ENCODE results near the gene ADAMTSL5.
"Not testable (repeated sequence)": the region's sequence is repeated elsewhere in the genome, so short reads cannot be mapped to it uniquely, and the experiment has no call there.

The ADAMTSL5 gene

DNA sequence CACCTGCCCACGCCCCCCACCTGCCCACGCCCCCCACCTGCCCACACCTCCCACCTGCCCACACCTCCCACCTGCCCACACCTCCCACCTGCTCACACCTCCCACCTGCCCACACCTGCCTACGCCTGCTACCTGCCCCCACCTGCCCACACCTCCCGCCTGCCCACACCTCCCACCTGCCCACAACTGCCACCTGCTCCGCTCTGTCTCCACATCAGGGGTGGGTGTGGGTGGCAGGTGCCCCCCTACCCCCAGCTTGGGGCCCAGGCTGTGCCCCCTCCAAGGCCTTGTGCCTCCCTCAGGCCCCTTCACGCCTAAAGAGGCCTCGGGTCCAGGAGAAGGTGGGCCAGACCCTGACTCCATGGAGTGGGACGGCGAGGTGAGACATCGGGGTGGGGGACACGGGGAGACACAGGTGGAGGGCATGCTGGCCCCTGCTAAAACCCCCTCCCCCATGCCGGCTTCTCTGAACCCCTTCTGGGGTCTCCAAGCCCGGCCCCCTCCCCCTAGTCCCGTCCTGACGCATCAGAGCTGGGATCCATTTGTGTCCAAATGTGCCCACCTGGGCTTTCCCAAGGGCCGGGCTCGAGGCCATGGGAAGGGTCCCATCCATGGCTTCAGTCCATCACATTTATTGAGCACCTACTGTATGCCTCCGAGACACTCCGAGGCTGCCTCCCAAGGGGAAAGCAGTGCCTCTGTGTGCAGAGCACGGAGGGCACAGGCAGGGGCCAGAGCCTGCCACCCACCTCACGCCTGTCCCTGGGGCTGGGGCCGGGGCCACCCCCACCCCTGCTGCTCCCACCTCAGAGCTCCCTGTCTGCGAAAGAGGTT lies 16.0 kb upstream of the ADAMTSL5 start:
- no peak for DNase-seq

DNA sequence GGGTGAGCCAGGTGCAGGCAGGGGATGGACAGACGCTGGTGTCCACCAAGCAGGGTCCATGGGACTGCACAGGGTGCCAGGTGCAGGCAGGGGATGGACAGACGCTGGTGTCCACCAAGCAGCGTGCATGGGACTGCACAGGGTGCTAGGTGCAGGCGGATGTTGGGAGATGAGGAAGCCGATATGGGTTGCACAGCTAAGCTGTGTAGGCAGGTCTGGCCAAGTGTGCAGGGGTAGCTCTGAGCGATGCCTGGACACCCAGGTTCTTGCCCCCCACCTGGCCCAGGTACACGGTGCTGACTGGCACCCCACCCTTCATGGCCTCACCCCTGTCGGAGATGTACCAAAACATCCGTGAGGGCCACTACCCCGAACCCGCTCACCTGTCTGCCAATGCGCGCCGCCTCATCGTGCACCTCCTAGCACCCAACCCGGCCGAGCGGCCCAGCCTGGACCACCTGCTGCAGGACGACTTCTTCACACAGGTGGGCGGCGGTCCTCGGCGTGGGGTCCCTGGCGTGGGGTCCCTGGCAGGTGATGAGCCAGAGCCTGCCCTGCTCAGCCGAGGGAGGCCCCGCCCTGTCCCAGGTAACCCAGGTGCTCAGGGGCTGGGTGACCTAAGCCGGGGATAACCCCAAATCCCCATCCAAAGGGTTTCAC lies 15.0 kb upstream of the ADAMTSL5 start:
- no peak for DNase-seq

DNA sequence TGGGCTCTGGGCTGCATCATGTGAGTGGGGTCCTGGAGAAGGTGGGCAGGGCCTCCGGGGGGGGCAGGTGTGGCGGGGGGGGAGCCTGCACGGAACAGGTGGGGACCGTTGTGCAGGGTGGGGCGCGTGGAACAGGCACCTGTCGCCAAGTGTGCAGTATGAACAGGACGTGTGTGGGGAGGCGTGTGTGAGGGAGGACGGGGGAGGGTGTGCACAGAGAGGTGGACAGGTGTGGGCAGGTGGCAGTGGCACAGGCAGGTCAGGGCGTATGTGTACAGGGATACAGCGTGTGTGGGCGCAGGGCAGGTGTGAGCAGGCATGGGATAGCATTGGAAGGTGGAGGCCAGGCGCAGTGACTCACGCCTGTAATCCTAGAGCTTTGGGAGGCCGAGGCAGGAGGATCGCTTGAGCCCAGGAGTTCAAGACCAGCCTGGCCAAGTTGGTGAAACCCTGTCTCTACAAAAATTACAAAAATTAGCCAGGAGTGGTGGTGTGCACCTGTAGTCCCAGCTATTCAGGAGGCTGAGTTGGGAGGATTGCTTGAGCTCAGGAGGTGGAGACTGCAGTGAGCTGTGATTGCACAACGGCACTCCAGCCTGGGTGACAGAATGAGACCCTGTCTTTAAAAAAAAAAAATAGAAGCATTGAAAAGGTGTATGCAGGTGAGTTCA lies 14.3 kb upstream of the ADAMTSL5 start:
- no peak for DNase-seq

DNA sequence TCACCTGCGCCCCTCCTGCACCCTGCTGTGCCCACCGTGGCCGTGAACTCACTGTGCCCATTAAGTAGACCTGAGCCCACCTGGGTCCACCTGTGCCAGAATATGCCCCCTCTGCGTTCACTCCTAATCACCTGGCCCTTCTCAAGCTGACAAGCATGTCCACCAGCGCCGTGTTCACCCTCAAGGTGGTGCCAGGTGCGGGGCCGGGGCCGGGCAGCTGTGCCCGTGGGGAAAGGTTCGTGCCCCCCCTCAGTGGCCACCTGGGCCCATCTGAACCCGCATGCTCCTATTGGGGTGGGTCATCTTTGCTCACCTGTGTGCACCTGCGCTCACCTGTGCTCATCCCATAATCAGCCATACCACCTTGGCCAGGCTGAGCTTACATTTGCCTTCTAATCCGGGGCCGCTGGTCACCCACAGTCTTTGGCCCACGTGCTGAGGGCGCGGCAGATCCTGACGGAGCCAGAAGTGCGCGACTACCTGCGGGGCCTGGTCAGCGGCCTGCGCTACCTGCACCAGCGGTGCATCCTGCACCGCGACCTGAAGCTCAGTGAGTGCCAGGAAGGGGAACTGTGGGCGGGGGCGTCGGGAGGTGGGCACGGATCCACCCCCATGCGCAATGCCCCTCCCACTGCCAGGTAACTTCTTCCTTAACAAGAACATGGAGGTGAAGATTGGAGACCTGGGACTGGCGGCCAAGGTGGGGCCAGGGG lies 13.4 kb upstream of the ADAMTSL5 start:
- no peak for DNase-seq

DNA sequence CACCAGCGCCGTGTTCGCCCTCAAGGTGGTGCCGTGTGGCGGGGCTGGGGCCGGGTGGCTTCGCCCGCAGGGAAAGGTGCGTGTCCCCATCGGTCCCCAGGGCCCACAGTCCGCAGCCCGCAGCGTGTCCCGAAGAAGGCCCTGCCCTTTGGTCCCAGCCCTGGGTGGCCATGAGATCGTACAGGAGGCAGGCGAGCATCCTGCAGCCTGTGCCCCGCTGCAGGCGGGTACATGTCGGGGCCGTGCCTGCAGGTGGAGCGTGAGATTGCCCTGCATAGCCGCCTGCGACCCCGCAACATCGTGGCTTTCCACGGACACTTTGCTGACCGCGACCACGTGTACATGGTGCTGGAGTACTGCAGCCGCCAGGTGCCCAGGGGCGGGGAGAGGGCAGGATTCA lies 12.5 kb upstream of the ADAMTSL5 start:
- DNase-seq: no peak

DNA sequence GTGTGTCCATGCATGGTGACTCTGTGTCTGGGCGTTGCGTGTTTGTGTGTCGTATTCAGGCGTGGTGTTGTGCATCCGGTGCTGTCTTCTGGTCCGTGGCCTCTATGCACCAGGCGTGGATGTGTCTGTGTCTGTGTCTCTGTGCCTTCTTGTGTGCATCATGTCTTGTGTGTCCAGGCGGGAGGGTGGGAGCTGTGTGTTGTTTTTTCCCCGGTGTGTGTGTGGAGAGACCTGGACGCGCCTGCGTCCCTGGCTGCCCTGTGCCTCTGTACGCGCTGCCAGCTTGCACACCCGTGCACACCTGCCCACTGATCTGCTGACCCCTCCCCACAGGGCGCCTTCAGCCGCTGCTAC lies 12.1 kb upstream of the ADAMTSL5 start:
- DNase-seq: no peak

DNA sequence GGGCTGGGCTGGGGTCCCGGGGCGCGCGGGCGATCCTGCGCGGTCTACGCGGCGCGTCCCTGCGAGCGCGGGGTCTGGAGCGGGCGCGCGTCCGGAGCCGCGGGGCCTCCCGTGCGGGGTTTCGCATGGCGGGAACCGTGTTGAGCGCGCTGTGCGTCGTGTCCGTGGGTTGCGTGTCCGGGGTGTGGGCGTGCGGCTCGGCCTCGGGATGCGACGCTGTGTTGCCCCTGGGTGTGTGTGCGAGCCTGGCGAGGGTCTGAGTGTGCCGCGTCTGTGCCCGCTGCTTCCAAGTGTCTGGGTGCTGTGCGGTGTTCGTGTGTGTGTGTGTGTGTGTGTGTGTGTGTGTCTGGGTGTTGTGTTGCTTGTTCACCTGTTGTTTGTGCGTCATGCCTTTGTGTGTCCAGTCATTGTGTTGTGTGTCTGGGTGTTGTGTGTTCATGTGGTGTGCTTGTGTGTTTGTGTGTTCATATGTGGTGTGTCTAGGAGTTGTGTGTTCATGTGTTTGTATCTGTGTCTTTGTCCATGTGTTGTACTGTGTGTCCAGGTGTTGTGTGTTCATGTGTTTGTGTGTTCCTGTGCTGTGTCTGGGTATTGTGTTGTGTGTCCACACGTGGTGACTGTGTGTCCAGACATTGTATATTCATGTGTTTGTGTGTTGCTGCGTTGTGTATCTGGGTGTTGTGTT lies 11.6 kb upstream of the ADAMTSL5 start:
- DNase-seq: no peak

DNA sequence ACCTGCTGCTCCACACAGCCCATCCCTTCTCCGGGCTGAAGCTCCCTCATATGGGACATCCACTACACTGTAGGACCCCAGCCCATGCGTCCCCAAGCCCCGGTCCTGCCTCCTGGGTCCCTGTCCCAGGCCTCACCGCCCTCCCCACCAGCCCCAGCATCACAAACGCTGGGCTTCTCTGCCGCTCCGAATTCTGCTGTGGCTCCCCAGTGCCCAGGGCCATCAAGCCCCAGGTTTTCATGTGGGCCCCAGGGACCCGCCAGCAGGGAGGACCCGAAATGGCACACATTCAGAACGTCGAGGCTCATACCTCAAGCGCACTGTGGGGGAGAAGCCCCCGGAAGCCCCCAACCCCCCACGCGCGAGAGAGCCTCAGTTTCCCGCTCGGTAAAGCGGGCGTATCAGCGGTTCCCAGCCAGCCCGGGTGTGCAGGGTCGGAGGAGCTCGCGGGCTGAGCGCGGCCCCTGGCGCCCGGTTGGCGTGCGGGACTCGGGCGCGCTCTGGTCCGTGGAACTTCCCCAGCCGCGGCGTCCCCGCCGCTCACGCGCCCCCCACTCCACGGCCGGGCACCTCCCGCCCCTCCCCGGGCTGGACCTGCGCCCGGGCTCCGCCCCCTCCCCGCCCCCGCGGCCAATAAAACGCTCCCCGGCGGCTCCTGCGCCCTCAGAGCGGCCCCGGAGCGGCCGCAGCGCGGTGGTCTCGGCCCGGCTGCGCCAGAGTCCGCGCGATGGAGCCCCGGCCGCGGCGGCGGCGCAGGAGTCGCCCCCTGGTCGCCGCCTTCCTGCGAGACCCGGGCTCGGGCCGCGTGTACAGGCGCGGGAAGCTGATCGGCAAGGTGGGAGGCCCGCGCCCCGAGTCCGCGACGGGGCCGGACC lies 10.8 kb upstream of the ADAMTSL5 start, which contains the start of gene PLK5:
TSS of gene PLK5 (plus strand) at position 666 of the 875 bp plus-strand sequence. CDS start 2,920 bp downstream, outside the sequence.
- no peak for DNase-seq

DNA sequence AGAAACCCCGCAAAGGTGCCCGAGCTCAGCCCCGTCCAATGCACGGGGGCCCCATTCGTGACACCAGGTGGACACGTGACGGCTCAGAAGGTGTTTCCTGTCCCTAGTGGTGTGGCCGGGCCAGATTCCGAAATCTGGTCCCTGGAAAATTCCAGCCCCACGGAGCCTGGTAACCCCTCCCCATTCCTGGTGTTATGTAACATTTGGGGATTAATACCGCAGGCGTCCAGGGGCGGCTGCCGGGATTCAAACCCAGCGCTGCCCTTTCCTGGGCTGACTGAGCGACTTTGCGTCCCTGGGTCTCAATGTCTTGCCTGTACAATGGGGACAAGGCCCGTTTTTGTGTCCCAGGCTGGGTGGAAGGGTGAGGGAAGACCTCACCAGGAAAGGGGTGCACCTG lies 10.0 kb upstream of the ADAMTSL5 start:
- DNase-seq: no peak

DNA sequence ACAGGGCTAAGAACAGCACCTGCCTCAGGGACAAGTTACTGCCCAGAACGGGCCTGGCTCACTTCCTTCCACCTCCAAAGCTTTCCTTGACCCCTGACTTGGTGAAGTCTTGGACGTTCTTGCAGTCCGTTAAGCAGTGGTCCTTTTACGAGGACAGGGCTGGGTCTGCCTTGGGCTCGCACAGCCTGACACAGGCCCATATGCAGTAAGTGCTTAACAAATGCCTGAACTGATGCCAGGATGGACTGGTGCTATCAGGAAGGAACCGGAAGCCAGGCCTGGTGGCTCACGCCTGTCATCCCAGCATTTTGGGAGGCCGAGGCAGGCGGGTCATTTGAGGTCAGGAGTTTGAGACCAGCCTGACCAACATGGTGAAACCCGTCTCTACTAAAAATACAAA lies 9.2 kb upstream of the ADAMTSL5 start:
- DNase-seq: no peak

DNA sequence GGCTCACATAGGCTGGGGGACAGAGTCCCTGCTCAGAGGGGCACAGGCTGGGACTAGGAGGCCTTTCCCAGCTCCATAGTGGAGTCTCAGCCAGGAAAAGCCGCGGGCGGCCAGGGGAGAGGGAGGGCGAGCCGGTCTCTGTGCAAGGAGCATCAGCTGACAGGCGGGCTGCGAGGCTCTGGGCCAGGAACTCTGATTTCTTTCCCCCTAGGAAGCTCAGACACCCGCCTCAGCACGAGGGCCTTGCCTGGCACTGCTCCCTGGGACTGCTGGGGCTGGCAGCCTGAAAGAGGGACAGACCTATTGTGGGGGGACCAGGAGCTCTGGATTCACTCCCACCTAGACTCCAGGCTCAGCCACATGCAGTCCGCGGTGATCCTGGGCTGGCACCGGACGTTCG lies 8.8 kb upstream of the ADAMTSL5 start:
- DNase-seq: no peak

DNA sequence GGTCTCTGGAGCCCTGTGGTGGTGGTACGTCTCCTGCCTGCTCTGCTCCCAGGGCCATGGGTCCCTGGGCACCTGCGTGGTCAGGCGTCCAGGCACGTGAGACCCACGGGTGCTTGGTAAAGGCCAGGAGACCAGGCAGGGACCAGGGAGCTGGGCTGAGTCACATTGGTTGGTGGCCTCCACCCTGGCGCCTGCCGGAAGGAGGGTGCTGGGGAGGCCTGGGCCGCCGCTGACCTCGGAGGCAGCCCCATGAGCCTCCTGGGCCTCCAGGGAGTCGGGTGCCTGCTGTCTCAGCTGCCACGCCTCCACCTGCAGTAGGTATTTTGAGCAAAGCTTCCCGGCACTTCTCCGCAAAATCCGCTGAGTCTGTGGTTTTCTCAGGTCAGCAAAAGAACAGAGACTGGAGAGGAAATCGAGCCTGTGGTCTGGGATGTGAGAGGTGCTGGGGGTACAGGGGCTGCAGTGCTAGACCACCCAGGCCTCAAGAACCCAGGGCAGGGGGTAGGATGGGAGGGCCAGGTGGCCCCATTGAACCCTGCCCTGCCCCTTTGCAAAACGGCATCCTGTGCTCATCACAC lies 7.5 kb upstream of the ADAMTSL5 start:
- DNase-seq: no peak

DNA sequence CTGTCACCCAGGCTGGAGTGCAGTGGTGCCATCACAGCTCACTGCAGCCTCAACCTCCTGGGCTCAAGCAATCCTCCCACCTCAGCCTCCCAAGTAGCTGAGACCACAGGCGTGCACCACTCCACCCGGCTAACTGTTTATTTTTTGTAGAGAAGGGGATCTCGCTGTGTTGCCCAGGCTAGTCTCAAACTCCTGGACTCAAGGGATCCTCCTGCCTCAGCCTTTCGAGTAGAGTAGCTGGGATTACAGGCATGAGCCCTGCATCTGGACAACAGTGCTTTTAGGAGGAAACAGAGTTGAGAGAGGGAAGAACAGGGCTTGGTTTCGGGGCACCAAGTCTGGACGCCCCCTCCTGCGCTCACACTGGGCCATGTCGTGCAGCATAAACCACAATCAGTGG lies 7.0 kb upstream of the ADAMTSL5 start:
- DNase-seq: not testable (repeated sequence)

DNA sequence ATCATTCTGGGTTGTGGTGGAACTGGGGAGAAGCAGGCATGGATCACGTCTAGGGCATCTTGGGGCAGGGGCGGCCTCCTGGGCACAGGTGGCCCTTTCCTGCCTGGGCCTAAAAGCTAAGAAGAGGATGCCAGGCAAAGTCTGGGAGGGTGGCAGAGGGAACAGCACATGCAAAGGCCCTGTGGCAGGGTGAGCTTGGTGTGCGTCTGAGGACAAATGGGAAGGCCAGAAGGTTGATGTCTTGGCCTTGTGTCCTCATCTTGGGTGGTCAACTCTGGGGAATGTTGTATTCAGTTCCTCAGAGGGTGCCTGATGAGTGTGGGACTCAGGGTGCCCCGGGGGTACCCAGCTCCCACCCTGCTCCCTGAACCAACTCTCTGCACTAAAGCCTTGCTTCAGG lies 5.7 kb upstream of the ADAMTSL5 start:
- no peak for DNase-seq

DNA sequence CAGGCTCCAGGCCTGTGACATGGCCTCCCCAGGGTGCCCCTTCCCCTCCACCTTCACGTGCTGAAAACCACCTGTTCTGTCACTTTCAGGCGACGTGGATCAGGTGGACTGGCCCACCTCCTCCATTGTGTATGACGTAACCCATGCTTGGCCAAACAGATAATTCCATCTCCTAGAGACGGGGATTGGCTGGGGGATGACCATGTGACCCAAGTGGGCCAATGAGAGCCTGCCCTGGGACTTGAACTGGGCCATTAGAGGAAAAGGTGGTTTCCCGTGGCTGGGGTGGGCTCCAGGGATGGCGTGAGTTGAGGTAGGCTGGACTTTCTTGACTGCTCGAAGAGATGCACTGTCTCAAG lies 3.6 kb upstream of the ADAMTSL5 start:
- DNase-seq: no peak

DNA sequence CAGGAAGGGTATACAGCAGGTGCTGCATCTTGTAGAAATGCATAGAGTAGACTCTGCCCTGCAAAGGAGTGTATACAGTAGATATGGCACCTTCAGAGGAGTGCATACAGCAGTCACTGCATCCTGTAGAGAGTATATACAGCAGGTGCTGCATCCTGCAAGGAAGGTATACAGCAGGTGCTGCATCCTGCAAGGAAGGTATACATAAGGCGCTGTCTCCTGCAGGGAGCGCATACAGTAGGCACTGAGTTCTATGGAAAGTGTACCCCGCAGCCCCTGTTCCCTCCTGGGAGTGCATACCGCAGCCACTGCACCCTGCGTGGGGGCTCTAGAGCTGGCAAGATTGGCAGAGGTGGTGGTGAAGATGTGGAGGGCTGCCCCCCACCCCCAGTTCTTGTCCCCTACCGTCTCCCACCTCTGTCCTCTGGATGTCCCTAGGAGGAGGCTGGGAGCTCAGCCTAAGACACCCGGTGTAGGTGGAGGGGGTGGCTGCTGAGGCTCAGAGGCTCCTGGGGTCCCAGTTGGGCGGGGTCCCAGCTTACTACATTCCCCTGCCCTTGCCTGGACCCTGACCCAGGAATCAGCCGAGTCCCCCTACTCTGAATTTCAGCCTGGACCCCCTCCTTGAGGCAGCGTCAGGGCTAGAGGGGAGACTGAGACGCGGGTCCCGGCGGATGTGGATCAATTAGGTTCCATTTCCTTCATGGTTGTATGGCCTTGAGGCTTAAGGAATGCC lies 2.3 kb upstream of the ADAMTSL5 start:
- DNase-seq: no peak

DNA sequence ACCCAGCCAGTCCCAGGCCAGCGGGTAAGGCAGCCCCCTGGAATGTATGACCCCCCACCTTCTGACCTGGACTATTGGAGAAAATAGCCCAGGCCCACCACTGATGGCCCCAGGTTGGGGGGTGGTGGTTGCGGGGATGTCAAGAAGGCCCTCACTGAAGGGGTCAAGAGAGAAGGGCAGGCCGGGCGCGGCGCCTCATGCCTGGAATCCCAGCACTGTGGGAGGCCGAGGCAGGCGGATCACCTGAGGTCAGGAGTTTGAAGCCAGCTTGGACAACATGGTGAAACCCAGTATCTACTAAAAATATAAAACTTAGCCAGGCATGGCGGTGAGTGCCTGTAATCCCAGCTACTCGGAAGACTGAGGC lies 1.5 kb upstream of the ADAMTSL5 start:
- DNase-seq: no peak

DNA sequence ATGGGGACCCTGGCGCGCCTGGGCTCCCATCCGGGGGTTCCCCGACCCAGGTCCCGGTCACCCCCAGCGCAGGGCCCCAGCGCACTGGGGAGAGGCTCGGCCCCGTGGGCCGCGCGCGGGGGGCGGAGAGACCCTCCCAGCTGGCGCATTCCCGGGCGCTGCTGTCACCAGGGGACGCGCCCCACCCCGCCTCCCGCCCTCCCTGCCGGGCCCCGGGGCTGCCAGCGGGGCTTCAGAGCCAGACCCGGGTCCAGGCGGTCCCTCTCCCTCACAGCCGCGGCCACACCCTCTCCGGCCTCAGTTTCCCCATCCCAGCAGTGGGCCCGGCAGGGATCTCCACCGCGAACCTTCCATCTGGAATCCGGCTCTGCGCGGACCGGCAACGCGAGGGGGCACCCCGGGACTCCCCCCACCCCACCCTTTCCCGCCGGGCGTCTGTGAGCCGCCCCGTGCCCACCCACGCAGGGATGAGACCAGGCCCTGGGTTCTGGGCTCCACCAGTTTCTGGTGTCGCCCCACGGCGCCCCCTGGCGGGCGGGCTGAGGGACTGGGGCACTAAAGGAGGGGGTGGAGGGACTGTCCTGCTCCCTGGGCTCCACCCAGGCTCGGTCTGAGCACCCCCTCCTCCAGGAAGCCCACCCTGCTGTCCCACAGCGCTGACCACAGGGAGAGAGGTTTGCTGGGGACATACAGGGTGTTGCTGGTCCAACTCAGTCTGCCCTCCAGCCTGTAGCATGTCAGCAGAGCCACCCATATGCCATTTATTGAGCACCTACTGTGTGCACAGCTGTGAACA lies 878 bp upstream of the ADAMTSL5 start:
- no peak for DNase-seq

All from right hindlimb (tissue), 1 donor.